Left kidney (tissue), 2 donors: ENCODE measurements around the gene TOP1. TPM values are rescaled to one million over a fixed set of nuclear protein-coding genes. Genes with fewer than 3 reads are reported as not detected.

ENCODE experiments used
- DNase-seq: peaks from one replicate; pipeline ENCODE4 v3.0.0-alpha.2; 2013
- polyA plus RNA-seq: library from polyadenylated mRNA; unstranded; fragments of 120-200 nt; gene quantifications from one replicate; pipeline ENCODE4 v1.2.1, GENCODE V29; 2013; ENCODE audit not compliant: insufficient read length

Gene TOP1
- polyA plus RNA-seq, 1 donor, result 123 TPM

- DNase-seq, result no peak
Observed at GRCh38 chr20:41055679-41056078, 27.1 kb downstream of the TOP1 start.

GRCh38 chr20:41057999-41058673, 29.5 kb downstream of the TOP1 start:
- no peak for DNase-seq

GRCh38 chr20:41058674-41059635, 30.3 kb downstream of the TOP1 start:
- no peak for DNase-seq

GRCh38 chr20:41061155-41061554, 32.5 kb downstream of the TOP1 start:
- DNase-seq, result no peak

- DNase-seq, result no peak
Observed at GRCh38 chr20:41063442-41063841, 34.8 kb downstream of the TOP1 start.

GRCh38 chr20:41064377-41064776, 35.8 kb downstream of the TOP1 start:
- DNase-seq, result no peak

GRCh38 chr20:41065716-41066115, 37.1 kb downstream of the TOP1 start:
- DNase-seq, result no peak

- DNase-seq, result no peak
Observed at GRCh38 chr20:41068806-41069205, 40.2 kb downstream of the TOP1 start.

GRCh38 chr20:41072190-41072863, 43.7 kb downstream of the TOP1 start:
- DNase-seq, result no peak

GRCh38 chr20:41072915-41073314, 44.3 kb downstream of the TOP1 start:
- DNase-seq, result no peak

- DNase-seq, result no peak
Observed at GRCh38 chr20:41074441-41074840, 45.8 kb downstream of the TOP1 start.

- DNase-seq, result no peak
Observed at GRCh38 chr20:41076776-41077175, 48.2 kb downstream of the TOP1 start.

GRCh38 chr20:41078329-41078728, 49.7 kb downstream of the TOP1 start:
- DNase-seq, result peak; percentile 45

GRCh38 chr20:41079066-41079465, 50.4 kb downstream of the TOP1 start:
- DNase-seq, result no peak

- no peak for DNase-seq
Observed at GRCh38 chr20:41080866-41081265, 52.2 kb downstream of the TOP1 start.

GRCh38 chr20:41081276-41081814, 52.7 kb downstream of the TOP1 start:
- no peak for DNase-seq

GRCh38 chr20:41082306-41082705, 53.7 kb downstream of the TOP1 start:
- no peak for DNase-seq

GRCh38 chr20:41085606-41086005, 57.0 kb downstream of the TOP1 start:
- DNase-seq, result no peak

- no peak for DNase-seq
Observed at GRCh38 chr20:41086402-41087324, 58.0 kb downstream of the TOP1 start.

GRCh38 chr20:41087325-41087685, 58.7 kb downstream of the TOP1 start:
- no peak for DNase-seq

- no peak for DNase-seq
Observed at GRCh38 chr20:41087777-41088176, 59.2 kb downstream of the TOP1 start.
